Stimulated activated CD8-positive, alpha-beta memory T cell treated with anti-CD3 and anti-CD28 coated beads, Interleukin-7, amount 100 ng/mL, for 48 hours (primary cell): ENCODE results near the gene SLC35F4.

Experiments
- DNase-seq, 2 donors: peaks; one replicate each; pipeline ENCODE4 v3.0.0-alpha.2; 2020; ENCODE audit warnings: low read depth in 1 of 2; ENCODE audit errors: extremely low read depth in 1 of 2

The SLC35F4 gene

DNA sequence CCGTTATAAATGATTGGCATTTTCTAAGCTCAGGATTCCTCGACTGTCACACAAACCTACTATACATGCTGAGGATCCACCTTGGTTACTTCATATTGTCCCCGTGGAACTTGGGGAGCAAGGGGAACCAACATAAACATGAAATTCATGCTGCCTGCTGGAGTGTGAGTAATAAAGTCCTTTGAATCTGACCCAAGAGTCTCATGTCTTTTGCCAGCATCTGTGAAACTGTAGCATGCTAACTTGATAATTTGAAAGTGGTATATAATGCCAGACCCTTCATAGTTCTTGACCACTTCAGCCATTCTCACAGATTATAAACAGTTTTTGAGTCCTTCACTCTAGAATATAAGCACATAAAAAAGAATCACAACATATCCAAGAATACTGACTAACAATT is 17.1 kb downstream of the SLC35F4 start:
- DNase-seq = no peak

DNA sequence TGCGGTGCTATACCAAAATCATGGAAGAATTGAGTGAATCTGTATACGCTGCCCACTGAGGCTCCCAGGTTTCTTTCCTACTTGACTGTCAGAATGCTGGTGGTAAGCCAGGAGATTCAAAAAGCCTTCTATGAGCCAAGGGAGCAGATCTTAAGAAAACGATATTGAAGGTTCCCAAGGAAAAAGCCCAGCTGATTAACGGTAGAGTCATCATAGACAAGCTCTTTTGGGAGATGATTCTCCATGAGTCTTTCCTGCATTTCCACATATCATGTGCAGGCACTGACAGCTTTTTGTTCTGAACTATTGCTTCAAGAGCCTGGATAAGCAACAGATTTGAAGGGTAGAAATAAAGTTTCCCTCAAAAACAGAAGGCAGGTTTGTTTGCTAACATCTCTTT is 17.5 kb downstream of the SLC35F4 start:
- no peak for DNase-seq

DNA sequence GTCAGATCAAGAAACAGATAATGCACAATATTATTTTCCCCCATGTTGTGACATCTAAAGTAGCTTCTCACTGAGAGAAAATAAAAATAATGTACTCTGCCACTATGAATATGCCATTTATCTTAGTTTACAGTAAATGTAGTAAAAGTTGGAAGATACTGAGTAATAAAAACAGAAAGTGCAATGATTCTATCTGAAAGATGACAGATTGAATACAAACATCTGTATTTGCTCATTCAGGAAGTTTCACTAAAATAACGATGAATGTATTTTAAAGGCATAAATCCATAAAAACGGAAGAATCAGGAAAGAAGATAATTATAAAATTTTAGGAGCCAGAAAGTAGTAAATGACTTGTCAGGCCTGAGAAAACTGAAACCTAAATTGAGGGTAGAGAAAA is 18.2 kb downstream of the SLC35F4 start:
- DNase-seq = no peak

DNA sequence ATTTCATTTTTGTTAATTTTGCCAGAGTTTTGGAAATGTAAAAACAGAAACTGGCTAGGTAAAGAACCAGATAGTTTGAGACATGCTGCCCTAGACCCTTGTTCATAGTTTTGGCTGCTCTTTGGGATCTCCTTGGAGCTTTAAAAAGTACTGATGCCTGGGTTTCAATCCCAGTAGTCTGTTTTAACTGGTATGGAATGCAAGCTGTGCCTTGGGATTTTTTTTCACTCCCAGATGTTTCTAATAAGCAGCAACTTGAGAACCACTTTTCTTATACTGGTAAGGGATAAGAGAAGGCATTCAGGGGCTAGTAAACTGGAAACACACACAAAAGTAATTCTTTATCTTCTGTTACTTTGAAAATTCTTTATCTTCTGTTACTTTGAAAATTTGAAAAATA is 18.8 kb downstream of the SLC35F4 start:
- DNase-seq = no peak

DNA sequence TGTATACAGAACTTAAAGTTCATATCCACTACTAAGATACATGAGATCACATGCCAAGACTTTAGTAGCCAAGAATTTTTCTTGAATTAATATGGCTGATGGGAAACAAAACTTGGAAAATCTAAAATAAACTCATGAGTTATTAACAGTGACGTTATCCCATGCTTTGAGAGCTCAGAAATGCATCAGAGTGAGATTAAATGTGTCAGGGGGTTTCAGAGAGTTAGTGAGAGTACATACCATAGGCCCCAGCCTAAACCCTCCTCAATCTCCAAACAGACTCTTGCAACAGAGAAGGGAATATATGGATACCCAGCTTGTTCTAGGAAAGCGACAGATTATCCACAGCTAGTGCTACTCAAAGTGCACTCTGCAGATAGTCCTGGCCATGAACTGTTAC is 19.3 kb downstream of the SLC35F4 start:
- no peak for DNase-seq

DNA sequence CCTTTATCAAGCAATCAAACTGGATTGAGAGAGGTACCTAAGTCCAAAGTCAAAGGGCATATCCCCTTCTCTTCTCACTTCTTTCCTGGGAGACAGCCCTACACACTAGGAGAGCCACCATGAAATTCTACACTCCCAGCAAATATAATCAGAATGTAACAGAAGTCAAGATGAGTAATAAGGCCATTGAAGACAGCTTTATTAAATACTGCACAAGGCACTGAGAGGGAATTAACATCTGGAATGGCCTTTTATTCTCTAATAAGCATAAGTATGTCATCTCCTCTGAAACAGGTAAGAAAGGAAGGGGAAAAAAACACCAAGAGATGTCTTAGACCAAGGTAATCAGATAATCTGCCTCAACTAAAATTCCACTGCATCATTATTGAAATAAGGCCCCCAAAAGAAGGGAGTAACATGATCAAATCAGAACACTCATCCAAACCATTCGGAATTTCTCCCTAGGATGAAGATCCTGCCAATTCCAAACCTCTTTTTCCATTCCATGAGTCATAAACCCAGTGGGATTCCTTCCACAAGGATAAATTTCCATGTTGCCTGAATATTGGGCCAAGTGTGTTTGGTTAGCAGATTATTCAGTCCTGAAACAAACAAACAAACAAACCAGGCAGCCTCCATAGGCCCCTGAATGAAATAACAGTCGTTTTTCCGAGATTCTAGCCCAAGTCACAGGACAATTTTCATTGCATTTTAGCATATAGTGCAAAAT is 19.9 kb downstream of the SLC35F4 start:
- no peak for DNase-seq

DNA sequence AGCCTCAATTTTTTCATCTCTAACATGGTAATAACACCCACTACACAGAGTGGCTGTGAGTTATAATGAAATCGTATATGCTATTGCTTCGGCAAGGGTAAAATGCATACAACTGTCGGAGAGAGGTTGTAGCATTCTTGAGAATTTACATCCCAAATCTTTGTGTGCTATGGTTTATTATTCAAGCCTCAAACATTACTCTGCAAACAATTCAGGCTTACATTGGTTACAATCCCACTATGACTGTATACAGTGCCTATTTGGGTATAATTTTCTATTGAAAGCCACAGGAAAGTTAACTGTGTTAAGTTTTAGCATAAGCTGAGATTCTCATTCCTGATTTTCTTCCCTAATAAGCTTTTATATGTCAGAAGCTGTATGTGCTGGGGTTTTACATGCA is 20.6 kb downstream of the SLC35F4 start:
- DNase-seq = no peak

DNA sequence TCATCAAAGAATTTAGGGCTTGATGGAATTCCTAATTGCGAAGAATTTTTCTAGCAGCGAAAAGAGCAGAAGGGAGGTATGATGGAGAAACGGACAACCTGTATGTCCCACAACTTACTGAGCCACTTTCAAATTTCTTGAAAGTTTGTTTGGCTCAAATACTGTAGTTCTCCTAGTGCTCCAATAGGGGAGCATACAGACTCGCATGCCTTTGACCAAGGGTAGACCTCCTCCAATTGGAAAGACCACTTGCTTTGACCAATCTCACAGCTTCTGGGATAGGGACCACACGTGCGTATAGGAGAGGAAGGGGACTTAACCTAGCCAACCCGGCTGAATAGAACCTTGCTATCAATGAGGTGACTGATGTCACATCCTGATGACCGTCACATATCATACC is 28.6 kb downstream of the SLC35F4 start:
- no peak for DNase-seq

DNA sequence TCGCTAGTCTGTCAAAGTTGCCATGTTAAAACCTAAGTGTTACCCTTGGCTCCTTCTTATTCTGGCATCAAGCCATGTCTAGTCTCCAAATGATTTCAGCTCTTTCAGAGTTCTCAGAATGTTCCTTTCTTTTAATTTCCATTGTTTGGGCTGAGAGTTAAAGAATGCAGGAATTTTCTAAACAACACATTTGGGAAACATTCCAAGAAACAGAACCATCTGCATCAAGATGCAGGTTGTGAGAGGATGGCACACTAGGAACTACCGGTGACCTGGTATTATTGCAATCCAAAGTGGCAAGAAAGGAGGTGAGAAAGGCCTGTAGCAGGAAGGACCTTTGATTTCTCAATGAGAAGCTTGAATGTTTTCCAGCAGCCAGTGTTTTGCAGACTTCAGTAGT is 30.1 kb downstream of the SLC35F4 start:
- no peak for DNase-seq

DNA sequence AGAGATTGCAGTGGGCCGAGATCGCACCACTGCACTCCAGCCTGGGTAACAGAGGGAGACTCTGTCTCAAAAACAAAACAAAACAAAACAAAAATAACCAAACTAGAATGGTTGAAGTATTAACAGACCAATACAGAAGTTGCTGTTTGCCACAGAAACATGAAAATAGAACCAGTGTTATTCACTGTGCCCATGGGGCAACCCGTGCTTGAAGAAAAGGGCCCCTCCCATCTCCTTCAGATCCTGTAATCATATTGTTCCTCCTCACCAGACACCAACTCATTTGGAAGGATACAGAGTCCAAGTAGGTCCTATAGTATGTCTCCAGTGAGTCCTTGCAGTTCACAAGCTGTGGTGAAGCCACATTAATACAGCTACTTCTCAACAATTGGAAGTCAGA is 30.9 kb downstream of the SLC35F4 start:
- no peak for DNase-seq

DNA sequence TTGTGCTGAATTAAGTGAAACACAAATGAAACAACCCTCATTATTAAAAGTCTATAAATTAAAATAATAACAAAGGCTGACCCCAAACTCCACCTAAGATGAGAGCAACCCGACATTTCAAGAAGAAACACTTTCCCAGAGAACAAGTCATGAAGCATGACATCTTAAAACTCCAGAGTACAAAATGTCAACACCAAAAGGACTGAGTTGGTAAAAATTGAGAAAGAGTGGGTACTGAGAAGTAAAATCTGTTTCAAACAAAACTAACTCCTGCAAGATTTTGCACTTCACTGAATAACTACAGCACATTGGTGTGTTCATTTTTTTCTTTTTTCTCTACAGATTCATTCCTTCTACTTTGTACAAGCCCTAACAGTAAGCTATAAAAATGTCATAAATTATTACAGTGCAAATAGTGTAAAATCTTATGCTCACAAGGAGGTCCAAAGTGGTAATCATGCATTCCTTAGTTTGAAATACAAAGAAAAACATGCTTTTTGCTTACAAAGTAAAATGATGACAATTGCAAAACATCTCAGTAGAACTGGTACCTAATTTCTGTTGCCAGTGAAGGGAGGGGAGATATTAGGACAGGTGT is 31.8 kb downstream of the SLC35F4 start:
- DNase-seq = no peak

DNA sequence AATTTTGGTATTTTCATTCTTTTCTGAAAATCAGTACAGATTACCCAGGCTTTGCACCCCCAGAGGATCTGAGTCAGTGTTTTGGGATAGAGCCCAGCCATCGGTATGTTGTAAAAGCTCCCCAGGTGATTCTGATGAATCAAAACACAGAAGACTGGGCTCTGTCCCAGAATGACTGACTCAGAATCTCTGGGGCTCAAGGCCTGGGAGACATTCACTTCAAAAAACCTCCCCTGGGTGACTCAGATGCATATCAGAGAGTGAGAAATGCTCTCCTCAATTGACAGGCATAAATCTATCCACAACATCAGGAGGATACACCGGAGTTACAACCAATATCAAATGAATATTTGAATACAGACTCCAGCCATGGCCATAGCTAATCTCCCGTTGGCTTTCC is 32.6 kb downstream of the SLC35F4 start:
- DNase-seq = no peak

DNA sequence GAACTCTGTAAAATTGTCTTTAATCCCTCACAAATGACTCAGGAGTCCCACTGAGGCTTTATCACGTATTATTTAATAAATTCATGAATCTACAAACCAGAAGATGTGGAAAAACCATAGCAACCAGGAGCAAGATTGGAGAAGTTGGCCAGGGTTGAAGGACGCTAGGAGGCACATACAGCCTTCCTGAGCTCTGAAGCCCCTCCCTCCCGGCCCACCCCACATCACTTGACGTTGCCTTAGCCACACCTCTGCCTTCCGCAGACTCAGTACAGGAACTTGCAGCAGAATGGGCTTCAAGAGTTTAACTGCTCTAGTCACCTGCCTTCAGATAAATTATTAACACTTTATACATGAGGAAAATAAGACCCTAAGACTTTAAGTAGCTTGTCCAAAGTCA is 33.9 kb downstream of the SLC35F4 start:
- DNase-seq = no peak

DNA sequence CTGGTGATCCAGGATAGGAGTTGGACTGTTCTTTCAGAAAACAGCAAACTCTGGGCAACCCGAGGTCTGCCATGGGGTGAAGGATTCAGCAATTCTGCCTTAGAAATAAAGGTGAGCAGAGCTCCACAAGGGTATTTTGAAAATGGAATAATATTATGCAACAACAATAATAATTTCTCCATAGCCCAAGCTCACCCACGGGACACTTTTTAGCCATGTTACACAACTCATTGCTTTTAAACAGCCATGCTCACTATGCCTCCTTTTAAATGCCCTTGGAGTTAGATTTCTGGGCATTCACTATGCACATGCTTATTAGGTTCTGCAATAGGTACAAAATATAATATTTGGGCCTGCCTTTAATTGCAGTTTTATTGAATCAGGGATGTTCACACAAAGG is 37.2 kb downstream of the SLC35F4 start:
- DNase-seq = no peak

DNA sequence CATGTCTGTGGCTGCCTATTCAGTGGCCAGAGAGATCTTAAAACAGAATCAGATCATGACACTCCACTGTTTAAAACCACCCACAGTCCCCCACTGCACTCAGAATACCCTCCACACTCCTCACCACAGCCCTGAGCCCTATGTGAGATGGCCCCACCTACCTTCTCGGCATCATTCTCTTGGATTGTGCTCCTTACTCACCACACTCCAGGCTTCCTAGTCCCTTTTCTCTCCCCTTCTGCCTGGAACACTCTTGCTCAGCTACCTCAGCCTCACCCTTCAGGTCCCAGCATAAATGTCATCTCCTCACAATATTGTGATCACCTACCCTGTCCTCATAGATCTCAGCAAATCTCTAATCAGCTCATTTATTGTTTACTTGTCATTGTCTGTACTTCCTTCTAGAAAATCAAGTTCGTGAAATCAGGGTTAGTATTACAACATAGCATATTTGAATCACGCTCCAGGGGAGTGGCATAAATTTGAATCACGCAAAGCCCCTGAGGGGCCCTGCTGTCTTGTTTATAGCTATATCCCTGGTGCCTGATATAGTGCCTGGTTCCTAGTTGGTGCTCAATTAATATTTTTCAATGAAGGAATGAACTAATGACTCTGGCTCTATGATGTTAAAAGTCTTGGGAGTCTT is 42.8 kb downstream of the SLC35F4 start:
- no peak for DNase-seq

DNA sequence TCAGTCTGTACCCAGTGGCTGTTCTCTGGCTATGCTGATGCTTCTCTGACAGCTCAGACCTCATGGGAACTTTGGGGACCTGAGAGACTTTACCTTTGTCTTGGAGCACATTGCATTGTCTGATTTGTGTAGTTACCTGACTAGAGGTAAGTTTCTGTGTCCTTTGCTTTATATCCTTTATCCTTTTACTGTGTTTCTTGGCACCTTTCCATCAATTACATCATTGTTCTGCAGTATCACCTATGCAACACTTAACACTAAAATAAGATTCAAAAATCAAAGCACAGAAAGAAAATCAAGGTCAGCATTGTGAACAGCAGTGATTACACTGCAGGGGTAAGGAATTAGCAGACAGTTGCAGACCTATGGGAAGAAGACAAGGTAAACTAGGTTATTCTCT is 43.8 kb downstream of the SLC35F4 start:
- no peak for DNase-seq

DNA sequence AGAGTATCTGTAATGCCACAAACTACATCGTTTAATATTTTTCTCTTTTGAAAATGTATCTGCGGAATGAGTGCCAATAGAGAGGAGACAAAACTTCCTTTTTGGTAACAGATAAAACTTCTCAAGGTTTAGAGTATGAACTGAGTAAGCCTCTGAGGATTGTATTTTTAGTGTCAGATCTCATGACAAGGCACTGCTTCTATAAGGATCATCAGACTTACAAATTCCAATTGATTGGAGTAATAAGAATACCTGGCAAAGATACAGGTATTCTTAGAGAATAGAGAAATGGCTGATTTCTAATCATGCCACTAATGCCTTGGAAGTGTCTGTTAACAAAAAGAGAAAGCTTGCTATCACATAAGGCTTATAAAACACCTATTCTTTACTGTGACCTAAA is 45.3 kb downstream of the SLC35F4 start:
- no peak for DNase-seq

DNA sequence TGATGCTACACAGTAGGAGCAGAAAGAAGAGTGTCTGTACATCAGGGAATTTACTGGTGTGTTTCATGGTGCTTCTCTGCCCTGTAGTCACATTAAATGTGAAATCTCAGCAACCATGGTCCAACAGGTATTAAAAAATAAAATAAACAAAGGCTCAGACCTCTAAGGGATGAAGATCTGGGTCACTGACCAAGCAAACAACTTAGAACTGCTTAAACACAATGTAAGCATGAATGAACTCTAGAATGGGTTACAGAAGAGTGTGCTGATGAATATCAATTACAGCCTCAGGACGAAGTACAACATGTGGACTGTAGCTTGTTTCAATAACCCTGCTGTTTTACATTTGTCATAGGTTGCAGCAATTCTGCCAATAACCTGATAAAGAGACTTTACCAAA is 47.4 kb downstream of the SLC35F4 start:
- DNase-seq = no peak

DNA sequence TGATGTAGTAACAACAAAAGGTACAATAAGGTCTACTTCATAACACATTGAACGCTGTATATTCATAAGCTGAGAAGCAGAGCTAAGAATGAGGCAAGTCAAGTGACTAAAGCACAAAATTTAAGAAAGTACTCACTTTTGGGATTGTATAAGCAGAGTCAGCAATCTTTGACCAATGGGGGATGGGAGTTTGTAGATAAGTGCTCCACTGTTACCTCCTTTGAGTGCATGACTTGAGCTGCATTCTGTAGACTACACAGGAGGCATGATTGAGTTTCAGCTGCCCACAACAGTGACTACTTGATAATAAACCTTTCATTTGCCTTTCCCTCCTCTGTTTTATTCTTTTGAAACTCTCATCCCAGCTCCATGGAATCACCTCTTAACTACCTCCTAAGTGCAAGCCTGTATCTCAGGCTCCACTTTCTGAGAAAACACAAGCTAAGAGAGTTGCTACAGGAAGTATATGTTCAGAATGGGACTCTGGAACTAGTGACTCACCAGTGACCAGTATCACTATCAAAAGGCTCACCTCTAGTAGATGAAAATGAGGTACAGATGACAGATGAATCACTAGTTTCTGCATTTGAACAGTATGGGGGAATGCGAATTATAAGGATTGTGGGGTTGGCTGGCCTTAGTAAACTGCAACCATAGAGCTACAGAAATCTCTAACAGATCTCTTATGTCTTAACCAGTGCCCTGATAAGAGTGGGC is 49.2 kb downstream of the SLC35F4 start:
- no peak for DNase-seq

DNA sequence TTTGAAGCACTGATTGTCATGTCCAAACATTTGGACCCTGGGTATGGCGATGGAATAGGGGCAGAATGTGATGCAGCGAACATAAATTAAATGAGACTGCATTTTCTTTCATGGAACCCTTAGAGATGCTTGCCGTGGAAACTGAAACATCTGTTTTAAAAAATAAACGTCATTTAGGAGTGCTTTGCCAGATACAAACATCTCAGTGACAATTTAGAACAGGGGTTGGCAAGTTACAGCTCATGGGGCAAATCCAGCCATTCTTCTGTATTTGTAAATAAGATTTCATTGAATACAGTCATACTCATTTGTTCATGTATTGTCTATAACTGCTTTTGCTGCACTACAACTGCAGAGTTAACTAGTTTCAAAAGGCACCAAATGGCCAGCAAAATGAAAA is 51.2 kb downstream of the SLC35F4 start:
- DNase-seq = no peak

DNA sequence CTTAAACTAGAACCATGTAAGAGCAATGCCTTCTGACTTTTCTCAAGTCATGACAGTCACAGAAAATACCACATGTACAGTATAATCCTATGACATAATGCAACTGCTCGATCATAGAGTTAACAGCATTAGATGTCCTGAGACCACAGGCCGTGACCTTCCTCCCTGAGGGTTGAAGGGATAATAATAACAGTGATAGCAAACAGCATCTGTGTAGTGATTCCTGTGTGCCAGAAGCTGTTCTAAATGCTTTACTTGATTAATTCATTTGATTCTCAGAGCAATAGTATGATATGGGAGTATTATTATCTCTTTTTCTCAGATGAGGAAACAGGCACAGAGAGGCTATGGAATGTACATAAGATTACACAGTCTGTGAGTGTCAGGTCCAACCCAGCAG is 53.2 kb downstream of the SLC35F4 start:
- DNase-seq = no peak

DNA sequence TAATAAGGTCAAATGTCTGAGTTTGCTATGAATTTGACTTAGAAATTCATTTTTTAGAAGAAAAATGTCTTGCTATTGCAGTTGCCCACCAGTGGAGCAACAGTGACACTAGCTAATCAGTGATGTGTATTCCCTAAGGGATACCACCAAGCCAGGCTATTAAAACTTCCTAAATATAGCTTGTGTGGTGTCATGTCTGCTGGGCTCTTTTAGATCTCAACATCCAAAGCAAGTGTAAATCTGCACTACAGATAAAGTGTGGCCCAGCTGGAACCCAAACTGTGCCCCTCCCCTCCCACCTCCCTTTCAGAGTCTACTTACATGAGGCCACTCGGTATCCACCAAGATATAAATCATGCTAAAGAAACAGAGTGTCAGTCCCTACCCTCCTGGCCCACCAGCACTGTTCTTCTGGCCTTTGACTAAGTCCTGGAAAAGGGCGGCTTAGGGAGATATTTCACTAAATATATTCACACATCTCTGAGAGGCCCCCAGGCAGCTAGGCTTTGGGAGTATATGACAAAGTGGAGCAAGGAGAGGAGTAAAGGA is 53.8 kb downstream of the SLC35F4 start:
- DNase-seq = no peak
